ENCODE results near the gene STARD13.

DNA sequence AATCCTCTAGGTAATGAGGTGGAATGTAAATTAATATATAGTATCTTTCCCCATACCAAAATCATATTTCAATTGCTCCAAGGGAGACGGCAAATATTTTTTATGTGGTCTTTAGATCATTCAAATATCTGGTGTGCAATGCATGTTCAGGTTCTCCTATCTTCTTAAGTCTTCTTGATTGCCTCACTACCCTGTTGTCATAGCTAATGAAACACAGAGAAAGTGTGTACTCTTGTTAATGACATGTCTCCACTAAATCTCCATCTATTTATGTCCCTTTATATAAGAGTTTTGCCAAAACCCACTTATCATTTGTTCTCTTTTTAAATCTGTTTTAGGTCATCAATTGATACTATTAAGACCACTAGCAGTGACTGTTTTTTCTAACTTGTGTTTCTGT is 6.6 kb downstream of the STARD13 start:
- TF ChIP-seq, protein P1, sequence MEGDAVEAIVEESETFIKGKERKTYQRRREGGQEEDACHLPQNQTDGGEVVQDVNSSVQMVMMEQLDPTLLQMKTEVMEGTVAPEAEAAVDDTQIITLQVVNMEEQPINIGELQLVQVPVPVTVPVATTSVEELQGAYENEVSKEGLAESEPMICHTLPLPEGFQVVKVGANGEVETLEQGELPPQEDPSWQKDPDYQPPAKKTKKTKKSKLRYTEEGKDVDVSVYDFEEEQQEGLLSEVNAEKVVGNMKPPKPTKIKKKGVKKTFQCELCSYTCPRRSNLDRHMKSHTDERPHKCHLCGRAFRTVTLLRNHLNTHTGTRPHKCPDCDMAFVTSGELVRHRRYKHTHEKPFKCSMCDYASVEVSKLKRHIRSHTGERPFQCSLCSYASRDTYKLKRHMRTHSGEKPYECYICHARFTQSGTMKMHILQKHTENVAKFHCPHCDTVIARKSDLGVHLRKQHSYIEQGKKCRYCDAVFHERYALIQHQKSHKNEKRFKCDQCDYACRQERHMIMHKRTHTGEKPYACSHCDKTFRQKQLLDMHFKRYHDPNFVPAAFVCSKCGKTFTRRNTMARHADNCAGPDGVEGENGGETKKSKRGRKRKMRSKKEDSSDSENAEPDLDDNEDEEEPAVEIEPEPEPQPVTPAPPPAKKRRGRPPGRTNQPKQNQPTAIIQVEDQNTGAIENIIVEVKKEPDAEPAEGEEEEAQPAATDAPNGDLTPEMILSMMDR (IDR thresholded peaks at IDR 0.05) = no peak
- no peak for TF ChIP-seq POLR2A (IDR thresholded peaks at IDR 0.05)
